Measurements from ENCODE around the gene PAX6. TPM values are rescaled to one million over a fixed set of nuclear protein-coding genes. Genes with fewer than 3 reads are reported as not detected.

The PAX6 gene
- total RNA-seq, 4 donors from 2014 or later: not detected

- no peak for TF ChIP-seq CTCF (IDR thresholded peaks at IDR 0.05; ENCODE audit: low read depth)
Observed at GRCh38 chr11:31764766-31765165, 46.4 kb downstream of the PAX6 start.

- no peak for TF ChIP-seq CTCF (IDR thresholded peaks at IDR 0.05; ENCODE audit: low read depth)
Observed at GRCh38 chr11:31764261-31764660, 46.9 kb downstream of the PAX6 start.

GRCh38 chr11:31763296-31763695 is 47.8 kb downstream of the PAX6 start:
- TF ChIP-seq CTCF (IDR thresholded peaks at IDR 0.05; ENCODE audit: low read depth): no peak

- TF ChIP-seq CTCF (IDR thresholded peaks at IDR 0.05; ENCODE audit: low read depth): no peak
Observed at GRCh38 chr11:31761636-31762035, 49.5 kb downstream of the PAX6 start.

GRCh38 chr11:31757260-31757835 is 53.8 kb downstream of the PAX6 start:
- no peak for TF ChIP-seq CTCF (IDR thresholded peaks at IDR 0.05; ENCODE audit: low read depth)

- TF ChIP-seq CTCF (IDR thresholded peaks at IDR 0.05; ENCODE audit: low read depth): no peak
Observed at GRCh38 chr11:31747581-31747980, 63.5 kb downstream of the PAX6 start.

- TF ChIP-seq CTCF (IDR thresholded peaks at IDR 0.05; ENCODE audit: low read depth): no peak
Observed at GRCh38 chr11:31740131-31740530, 71.0 kb downstream of the PAX6 start.
